ENCODE results near the gene STXBP6.

GRCh38 chr14:24851837-24852236 is 198.1 kb downstream of the STXBP6 start:
- TF ChIP-seq FOXP2 (optimal IDR thresholded peaks at IDR 0.05; ENCODE audit: borderline replicate concordance, extremely low read depth, extremely low read length, insufficient read depth) (no peak), POLR2AphosphoS5 (IDR thresholded peaks at IDR 0.05; ENCODE audit: low read depth, low read length) (no peak), SIN3A (IDR thresholded peaks at IDR 0.05; ENCODE audit: borderline replicate concordance, insufficient read depth, low read length) (no peak)
- TF ChIP-seq, protein P1, sequence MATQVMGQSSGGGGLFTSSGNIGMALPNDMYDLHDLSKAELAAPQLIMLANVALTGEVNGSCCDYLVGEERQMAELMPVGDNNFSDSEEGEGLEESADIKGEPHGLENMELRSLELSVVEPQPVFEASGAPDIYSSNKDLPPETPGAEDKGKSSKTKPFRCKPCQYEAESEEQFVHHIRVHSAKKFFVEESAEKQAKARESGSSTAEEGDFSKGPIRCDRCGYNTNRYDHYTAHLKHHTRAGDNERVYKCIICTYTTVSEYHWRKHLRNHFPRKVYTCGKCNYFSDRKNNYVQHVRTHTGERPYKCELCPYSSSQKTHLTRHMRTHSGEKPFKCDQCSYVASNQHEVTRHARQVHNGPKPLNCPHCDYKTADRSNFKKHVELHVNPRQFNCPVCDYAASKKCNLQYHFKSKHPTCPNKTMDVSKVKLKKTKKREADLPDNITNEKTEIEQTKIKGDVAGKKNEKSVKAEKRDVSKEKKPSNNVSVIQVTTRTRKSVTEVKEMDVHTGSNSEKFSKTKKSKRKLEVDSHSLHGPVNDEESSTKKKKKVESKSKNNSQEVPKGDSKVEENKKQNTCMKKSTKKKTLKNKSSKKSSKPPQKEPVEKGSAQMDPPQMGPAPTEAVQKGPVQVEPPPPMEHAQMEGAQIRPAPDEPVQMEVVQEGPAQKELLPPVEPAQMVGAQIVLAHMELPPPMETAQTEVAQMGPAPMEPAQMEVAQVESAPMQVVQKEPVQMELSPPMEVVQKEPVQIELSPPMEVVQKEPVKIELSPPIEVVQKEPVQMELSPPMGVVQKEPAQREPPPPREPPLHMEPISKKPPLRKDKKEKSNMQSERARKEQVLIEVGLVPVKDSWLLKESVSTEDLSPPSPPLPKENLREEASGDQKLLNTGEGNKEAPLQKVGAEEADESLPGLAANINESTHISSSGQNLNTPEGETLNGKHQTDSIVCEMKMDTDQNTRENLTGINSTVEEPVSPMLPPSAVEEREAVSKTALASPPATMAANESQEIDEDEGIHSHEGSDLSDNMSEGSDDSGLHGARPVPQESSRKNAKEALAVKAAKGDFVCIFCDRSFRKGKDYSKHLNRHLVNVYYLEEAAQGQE (IDR thresholded peaks at IDR 0.05; ENCODE audit: insufficient read depth in 1 of 2, low read depth in 2 of 2, low read length in 2 of 2), result no peak
